GM18870 (cell line): ENCODE measurements around the gene REPS2.

ENCODE experiments used
- ATAC-seq: cut with Tn5 transposase; IDR thresholded peaks from one replicate; pipeline ENCODE4 v1.9.1; 2021; ENCODE audit warnings: moderate library complexity; ENCODE audit not compliant: unreplicated experiment

Gene REPS2

GRCh38 chrX:17192106-17192505 is 245.6 kb downstream of the REPS2 start:
- ATAC-seq, result no peak
